OCI-LY1 (cell line): Measurements from ENCODE around the gene CNRIP1.
A peak's percentile ranks its signal among the peaks of the same experiment; 100 is the strongest.

Experiments used
- H2AFZ ChIP-seq: fragments of 200-600 bp; sonication (generic), shearing (Covaris generic); 2 replicates; pipeline ENCODE4 v1.6.0; 2014; ENCODE audit warnings: antibody characterized with exemption, mild to moderate bottlenecking, low read length
- H3F3A ChIP-seq: fragments of 200-600 bp; sonication (generic), shearing (Covaris generic); 2 replicates; pipeline ENCODE4 v1.6.0; 2014; ENCODE audit warnings: mild to moderate bottlenecking, antibody characterized with exemption, low read length, moderate library complexity; ENCODE audit not compliant: insufficient read depth
- H3K27ac ChIP-seq: fragments of 200-600 bp; sonication (generic); 2 replicates; pipeline ENCODE4 v1.5.1; 2014; ENCODE audit warnings: low read length, mixed run types, mild to moderate bottlenecking, low read depth; ENCODE audit not compliant: poor library complexity, severe bottlenecking
- H3K27me3 ChIP-seq: fragments of 200-600 bp; sonication (generic); 2 replicates; pipeline ENCODE4 v1.6.0; 2014; ENCODE audit warnings: antibody characterized with exemption, mild to moderate bottlenecking, low read length, moderate library complexity; ENCODE audit not compliant: insufficient read depth
- H3K36me3 ChIP-seq: fragments of 200-600 bp; sonication (generic); 2 replicates; pipeline ENCODE4 v1.6.1; 2014; ENCODE audit warnings: mild to moderate bottlenecking, antibody characterized with exemption, low read length, moderate library complexity, mixed read lengths; ENCODE audit not compliant: insufficient read depth
- H3K4me1 ChIP-seq: fragments of 200-600 bp; sonication (generic); 2 replicates; pipeline ENCODE4 v1.5.1; 2014; ENCODE audit warnings: mild to moderate bottlenecking, low read length, moderate library complexity; ENCODE audit not compliant: insufficient read depth, severe bottlenecking
- H3K4me2 ChIP-seq: fragments of 200-600 bp; sonication (generic), shearing (Covaris generic); 2 replicates; pipeline ENCODE4 v1.6.1; 2014; ENCODE audit warnings: low read length
- H3K4me3 ChIP-seq: fragments of 200-600 bp; sonication (generic); 2 replicates; pipeline ENCODE4 v1.5.1; 2014; ENCODE audit warnings: low read length, low read depth, mild to moderate bottlenecking, mixed read lengths; ENCODE audit not compliant: poor library complexity, severe bottlenecking
- H3K79me2 ChIP-seq: fragments of 200-600 bp; shearing (Covaris generic); 2 replicates; pipeline ENCODE4 v1.6.1; 2016; ENCODE audit warnings: mixed run types, low read length, mixed read lengths; ENCODE audit not compliant: insufficient read depth
- H3K9ac ChIP-seq: fragments of 200-600 bp; sonication (generic), shearing (Covaris generic); 2 replicates; pipeline ENCODE4 v1.6.1; 2014; ENCODE audit warnings: mild to moderate bottlenecking, low read length, mixed read lengths
- H3K9me2 ChIP-seq: fragments of 200-600 bp; sonication (generic), shearing (Covaris generic); 2 replicates; pipeline ENCODE4 v1.6.1; 2014; ENCODE audit warnings: low read depth, mild to moderate bottlenecking, low read length, mixed read lengths
- H3K9me3 ChIP-seq: fragments of 200-600 bp; shearing (Covaris generic); 2 replicates; pipeline ENCODE4 v1.6.1; 2014; ENCODE audit warnings: low read length, mixed read lengths
- H4K20me1 ChIP-seq: fragments of 200-600 bp; sonication (generic), shearing (Covaris generic); 2 replicates; pipeline ENCODE4 v1.6.0; 2016; ENCODE audit warnings: mild to moderate bottlenecking, low read length; ENCODE audit not compliant: insufficient read depth
- CTCF ChIP-seq: fragments of 200-600 bp; sonication (generic), shearing (Covaris generic); IDR thresholded peaks from 2 replicates; pipeline ENCODE4 v1.5.1; 2017; ENCODE audit warnings: mild to moderate bottlenecking, antibody characterized with exemption, low read length, moderate library complexity, mixed read lengths
- EZH2 ChIP-seq: fragments of 200-600 bp; sonication (generic), shearing (Covaris generic); IDR thresholded peaks from 2 replicates; pipeline ENCODE4 v1.8.0; 2017; ENCODE audit warnings: borderline replicate concordance, mixed run types, mild to moderate bottlenecking, antibody characterized with exemption, low read length, moderate library complexity, mixed read lengths

CNRIP1 gene

GRCh38 chr2:68367953-68368653 lies 48.4 kb upstream of the CNRIP1 start:
- Histone ChIP-seq H3K9ac (no peak overlapping the region), H3K27ac (peak overlapping the region; percentile 54), H3K4me3 (peak overlapping the region; percentile 74), H3K27me3 (no peaks in the 10 kb centered on the region), H2AFZ (0 out of 2 replicates have a peak overlapping the region, but pooled peaks have one; percentile 46), H3K9me3 (peaks cover 18% of the 10 kb centered on the region), H3K79me2 (peaks cover 4% of the 10 kb centered on the region; the same call in 1 of the 2 replicates), H3K36me3 (peaks cover 26% of the 10 kb centered on the region), H3F3A (0 out of 2 replicates have a peak, but pooled peaks cover 4% of the 10 kb centered on the region), H3K9me2 (no peaks in the 10 kb centered on the region), H4K20me1 (no peaks in the 10 kb centered on the region), H3K4me2 (peak overlapping the region; percentile 96; the same call in 1 of the 2 replicates), H3K4me1 (peaks cover 58% of the 10 kb centered on the region)
- no peak for TF ChIP-seq EZH2
- no peak for TF ChIP-seq CTCF

- TF ChIP-seq CTCF (no peak), EZH2 (no peak)
- Histone ChIP-seq H3K27me3 (no peaks in the 10 kb centered on the region), H3K27ac (peak overlapping the region; percentile 86), H3K79me2 (peaks cover 4% of the 10 kb centered on the region; the same call in 1 of the 2 replicates), H2AFZ (peak overlapping the region; percentile 60; the same call in 1 of the 2 replicates), H3K9ac (peak overlapping the region; percentile 89), H3K4me1 (peaks cover 62% of the 10 kb centered on the region), H3K9me2 (no peaks in the 10 kb centered on the region), H3K4me3 (peak overlapping the region; percentile 74), H3F3A (0 out of 2 replicates have a peak, but pooled peaks cover 4% of the 10 kb centered on the region), H3K4me2 (peak overlapping the region; percentile 96), H3K36me3 (peaks cover 26% of the 10 kb centered on the region), H4K20me1 (no peaks in the 10 kb centered on the region), H3K9me3 (peaks cover 18% of the 10 kb centered on the region)
Observed at GRCh38 chr2:68366083-68366560, 46.4 kb upstream of the CNRIP1 start.

- Histone ChIP-seq H3K4me2 (peak within 1 kb of the TSS; percentile 96), H3K36me3 (peaks cover 26% of the 10 kb centered on the region), H4K20me1 (no peaks in the 10 kb centered on the region), H2AFZ (peak within 1 kb of the TSS; percentile 60), H3K4me3 (peak within 1 kb of the TSS; percentile 74), H3K9ac (peak within 1 kb of the TSS; percentile 89), H3F3A (0 out of 2 replicates have a peak, but pooled peaks cover 4% of the 10 kb centered on the region), H3K27ac (peak within 1 kb of the TSS; percentile 86), H3K27me3 (no peaks in the 10 kb centered on the region), H3K79me2 (peaks cover 4% of the 10 kb centered on the region; the same call in 1 of the 2 replicates), H3K9me3 (peaks cover 17% of the 10 kb centered on the region), H3K4me1 (peaks cover 59% of the 10 kb centered on the region), H3K9me2 (no peaks in the 10 kb centered on the region)
- TF ChIP-seq CTCF (no peak), EZH2 (no peak)
Observed at GRCh38 chr2:68365087-68365486, 45.3 kb upstream of the CNRIP1 start, which contains the start of gene PLEK. Gene PLEK, plus strand, starts transcription at chr2:68365282. Its CDS starts 70 bp downstream, at chr2:68365352.
